ENCODE data around the gene ZNF343.
"Not testable (repeated sequence)": the region's sequence is repeated elsewhere in the genome, so short reads cannot be mapped to it uniquely, and the experiment has no call there.

ZNF343 gene

DNA sequence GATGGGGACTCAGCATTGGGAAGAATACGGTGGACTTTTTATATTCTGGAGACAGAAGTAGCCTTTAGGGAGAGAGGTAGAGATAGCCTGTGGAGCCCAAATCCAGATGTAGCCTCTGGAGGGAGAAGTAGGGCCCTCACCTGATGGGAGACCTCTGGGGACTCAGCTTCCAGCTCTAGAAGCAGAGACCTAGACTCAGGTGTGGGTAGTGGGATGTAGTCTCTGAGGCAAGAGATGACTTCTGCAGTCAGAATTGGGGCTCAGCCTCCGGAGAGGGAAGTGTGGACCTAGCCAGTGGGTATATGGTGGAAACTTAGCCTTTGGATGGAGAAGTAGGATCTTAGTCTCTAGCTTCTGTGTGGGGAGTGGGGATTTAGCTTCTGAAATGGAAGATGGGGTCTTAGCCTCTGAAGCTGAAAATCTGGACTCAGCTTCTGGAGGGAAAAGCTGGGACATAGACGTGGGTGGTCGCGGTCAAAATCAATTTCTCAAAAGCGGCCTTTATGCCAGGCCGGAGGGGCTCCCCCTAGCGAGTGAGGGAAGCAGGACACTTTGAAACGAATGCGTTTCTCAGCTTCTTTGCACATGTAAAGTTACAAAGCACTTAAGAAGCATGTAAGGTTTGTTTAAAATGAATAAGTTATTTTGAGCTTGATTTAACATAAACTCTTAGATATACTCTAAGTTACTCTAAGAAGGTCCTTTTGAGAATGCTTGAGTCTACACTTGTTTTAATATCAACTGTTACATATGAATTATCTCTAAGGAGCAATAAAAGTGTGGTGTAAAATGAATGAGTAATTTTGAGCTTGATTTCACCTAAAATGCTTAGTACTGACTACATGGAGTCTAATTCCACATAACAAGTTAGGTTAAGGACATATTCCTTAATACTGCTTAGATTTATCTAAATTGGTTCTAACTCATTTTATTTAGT, 12.9 kb upstream of the ZNF343 start:
- no peak for DNase-seq (ENCODE audit: low spot score)

DNA sequence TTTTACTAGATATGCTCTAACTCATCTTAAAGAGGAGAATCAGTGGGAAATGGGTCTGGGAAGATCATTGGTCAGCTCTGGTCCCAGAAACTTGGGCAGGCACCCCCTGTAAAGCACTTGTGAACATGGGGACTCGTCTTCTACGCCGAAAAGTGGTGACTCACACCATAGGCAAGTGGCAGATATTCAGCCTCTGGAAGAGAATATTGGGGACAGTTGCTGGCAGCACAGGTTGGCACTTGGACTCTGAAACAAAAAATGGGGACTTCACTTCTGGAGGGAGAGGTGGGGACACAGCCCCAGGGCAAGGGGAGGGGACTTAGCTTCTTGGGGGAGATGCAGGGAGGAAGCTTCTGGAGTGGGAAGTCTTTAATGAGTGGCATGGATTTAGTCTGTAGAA, 11.9 kb upstream of the ZNF343 start:
- no peak for DNase-seq (ENCODE audit: low spot score)

DNA sequence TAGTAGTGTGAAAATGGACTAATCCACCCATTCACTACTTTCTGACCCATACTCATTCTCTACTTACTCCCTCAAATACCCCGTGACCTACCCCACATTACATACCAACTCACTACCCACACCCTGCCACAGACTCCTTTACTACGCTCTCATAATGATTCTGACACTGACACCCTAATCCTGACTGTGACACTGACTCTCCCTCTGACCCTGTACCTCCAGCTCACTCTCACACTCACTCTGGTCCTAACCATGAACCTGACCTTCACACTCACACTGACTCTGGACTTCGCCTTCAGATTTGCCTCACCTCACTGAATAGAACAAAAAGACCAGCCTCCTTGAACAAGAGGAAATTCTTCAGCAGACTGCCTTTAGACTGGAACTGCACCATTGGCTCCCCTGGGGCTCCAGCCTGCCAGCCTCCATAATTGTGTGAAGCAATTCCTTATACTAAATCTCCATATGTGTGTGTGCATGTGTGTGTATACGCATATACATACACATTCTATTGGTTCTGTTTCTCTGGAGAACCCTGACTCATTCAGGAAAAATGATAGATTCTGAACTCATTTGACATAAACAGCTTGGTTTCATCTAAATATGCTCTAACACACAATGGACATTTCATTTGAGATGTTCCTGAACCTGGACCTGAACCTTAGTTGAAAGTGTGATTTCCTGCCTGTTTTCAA, 10.5 kb upstream of the ZNF343 start:
- DNase-seq (ENCODE audit: low spot score): no peak

DNA sequence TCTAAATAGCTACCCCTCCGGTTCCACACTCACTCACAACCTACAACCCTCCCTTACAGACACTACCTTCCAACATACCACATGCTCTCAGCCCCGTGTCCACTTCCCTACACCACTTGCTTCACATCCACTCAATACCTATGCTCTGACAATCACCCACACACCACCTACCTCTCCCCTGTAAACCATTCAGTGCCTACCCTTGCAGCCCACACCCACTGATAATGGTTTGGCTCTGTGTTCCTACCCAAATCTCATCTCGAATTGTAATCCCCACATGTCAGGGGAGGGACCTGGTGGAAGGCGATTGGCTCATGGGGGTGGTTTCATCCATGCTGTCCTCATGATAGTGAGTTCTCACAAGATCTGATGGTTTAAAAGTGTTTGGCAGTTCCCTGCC, 9.8 kb upstream of the ZNF343 start:
- no peak for DNase-seq (ENCODE audit: low spot score)

DNA sequence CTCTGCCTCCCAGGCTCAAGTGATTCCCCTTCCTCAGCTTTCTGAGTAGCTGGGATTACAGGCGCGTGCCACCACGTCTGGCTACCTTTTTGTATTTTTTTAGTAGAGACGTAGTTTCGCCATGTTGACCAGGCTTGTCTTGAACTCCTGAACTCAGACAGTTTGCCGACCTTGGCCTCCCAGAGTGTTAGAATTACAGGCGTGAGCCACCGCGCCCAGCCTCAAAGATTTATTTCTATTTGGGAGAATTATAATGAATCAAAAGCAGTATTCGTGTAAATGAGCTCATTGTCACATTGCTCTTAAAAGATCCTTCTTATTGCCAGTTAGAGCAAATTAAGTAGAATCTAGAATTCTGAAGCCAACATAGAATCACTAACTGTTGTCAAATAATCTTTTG, 9.4 kb upstream of the ZNF343 start:
- DNase-seq (ENCODE audit: low spot score): no peak

DNA sequence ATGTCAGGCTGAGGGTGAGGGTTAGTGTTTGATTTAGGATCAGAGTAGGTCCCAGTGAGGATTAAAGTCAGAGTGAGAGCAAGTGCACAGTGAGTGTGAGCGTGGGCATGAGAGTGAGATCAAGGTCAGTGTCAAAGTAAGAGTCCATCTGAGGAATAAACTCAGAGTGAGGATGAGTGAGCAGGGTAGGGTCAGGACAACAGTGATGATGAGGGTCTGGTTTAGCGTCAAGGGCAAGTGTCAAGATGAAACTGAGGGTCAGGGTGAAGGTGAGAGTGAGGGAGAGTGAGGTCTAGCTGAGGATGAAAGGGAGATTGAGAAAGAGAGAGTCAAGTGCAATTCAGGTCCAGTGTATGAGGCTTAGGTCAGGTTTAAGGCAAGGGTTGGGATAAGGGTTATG, 7.7 kb upstream of the ZNF343 start:
- no peak for DNase-seq (ENCODE audit: low spot score)

DNA sequence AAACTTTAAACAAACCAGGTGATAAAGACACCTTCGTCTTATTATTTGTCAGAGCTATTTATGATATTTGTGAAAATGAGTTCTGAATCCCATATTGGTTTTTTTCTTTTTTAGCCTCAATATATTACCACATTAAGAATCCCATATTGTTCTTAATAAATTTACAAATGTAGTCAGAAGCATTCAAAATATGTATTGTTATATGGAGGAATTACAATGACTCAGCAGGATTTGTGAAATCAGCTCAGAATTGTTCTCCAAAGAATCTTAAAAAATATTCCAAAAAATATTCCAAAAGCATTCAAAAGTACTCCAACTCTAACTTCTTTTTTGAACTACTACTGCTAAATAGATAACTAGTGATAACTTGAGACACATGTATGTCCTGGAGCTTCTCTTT, 6.5 kb upstream of the ZNF343 start:
- DNase-seq (ENCODE audit: low spot score): no peak

DNA sequence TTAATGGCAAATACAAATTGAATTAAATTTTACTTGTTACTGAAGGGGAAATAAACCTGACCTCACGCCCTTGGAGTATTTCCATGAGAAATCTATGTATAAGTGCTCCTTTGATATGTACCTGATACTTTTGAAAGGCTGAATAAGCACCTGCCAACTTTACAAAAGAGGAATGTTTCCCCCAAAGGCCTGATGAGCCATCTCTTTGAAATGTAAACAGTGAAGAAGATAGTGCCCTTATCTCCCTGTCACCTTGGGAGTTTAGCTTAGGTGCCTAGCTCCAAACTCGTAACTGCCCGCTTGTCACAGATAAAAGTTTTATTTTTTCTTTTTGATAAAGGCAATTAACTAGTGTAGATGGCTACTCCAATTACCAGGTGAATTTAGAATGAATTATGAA, 1.1 kb upstream of the ZNF343 start:
- DNase-seq (ENCODE audit: low spot score): no peak

DNA sequence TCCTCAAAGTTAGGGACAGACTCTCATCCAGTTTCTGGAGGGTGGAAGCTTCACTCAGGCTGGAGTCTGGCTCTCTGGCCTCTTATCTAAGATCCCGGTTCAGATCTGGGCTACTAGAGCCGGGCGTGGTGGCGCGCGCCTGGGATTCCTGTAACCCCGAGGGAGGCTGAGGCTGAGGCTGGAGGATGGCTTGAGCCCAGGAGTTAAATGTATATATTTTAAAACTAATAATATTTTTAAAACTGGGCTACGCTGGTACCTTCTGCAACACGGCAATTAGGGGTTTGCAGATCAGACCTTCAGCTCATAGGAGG, 710 bp upstream of the ZNF343 start:
- no peak for DNase-seq (ENCODE audit: low spot score)

DNA sequence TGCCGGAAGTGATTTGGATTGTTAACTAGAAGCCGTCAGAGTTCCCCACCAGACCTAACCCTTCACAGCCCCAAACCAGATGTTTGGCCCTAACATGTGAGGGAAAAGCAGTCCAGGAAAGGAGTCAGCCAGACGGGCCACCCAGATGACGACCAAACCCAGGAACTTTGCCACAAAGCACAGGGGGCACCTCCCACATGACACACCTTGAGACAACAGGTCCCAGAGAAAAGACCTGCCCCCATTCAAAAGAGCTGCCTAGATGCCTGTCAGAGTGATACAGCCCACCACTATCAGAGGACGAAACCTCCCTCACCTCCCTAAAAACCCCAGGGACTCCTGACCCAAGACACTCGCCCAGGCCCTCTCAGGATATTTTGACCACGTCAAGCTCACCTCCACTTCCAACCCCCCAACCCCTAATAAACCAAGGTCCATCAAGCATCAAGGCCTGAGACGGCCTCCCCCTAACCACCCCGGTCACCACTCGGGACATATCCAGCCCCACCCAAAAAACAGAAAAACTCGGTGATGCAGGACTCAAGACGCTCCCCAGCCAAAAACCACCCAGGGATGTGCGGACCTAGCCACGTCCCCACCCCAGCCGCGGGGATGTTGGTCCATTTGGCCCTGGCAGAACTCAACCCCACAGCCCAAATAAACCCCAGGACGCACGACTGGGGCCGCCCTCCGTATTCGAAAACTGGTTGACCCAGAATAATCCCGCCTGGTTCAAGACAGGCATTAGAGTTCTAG, 662 bp downstream of the ZNF343 start:
- DNase-seq (ENCODE audit: low spot score): no peak

DNA sequence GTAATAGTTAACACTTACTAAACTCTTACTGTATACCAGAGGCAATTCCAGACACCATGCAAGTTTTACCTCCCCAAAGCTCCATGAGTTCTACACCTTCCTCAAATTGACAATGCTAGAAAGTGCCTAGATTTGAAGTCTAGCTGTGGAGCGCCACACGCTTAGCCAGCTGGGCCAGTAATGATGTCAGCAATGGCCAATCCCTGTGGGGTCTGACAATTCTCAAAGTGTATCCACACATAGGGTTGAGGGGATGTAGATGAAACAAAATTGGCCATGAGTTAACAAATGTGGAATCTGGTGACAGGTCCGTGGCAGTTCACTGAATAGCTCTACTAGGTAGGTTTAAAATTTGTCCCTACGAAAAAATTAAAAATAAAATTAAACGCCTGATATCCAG, 1.3 kb downstream of the ZNF343 start:
- no peak for DNase-seq (ENCODE audit: low spot score)

DNA sequence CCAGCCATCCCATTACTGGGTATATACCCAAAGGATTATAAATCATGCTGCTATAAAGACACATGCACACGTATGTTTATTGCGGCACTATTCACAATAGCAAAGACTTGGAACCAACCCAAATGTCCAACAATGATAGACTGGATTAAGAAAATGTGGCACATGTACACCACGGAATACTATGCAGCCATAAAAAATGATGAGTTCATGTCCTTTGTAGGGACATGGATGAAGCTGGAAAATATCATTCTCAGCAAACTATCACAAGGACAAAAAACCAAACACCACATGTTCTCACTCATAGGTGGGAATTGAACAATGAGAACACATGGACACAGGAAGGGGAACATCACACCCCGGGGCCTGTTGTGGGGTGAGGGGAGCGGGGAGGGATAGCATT, 2.3 kb downstream of the ZNF343 start:
- DNase-seq (ENCODE audit: low spot score): not testable (repeated sequence)

DNA sequence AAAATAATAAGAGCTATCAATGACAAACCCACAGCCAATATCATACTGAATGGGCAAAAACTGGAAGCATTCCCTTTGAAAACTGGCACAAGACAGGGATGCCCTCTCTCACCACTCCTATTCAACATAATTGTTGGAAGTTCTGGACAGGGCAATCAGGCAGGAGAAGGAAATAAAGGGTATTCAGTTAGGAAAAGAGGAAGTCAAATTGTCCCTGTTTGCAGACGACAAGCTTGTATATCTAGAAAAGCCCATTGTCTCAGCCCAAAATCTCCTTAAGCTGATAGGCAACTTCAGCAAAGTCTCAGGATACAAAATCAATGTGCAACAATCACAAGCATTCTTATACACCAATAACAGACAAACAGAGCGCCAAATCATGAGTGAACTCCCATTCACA, 3.9 kb downstream of the ZNF343 start:
- not testable (repeated sequence) for DNase-seq (ENCODE audit: low spot score)

DNA sequence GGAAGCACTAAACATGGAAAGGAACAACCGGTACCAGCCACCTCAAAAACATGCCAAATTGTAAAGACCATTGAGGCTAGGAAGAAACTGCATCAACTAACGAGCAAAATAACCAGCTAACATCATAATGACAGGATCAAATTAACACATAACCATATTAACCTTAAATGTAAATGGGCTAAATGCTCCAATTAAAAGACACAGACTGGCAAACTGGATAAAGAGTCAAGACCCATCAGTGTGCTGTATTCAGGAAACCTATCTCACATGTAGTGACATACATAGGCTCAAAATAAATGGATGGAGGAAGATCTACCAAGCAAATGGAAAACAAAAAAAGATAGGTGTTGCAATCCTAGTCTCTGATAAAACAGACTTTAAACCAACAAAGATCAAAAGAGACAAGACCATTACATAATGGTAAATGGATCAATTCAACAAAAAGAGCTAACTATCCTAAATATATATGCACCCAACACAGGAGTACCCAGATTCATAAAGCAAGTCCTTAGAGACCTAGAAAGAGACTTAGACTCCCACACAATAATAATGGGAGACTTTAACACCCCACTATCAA, 5.8 kb downstream of the ZNF343 start:
- not testable (repeated sequence) for DNase-seq (ENCODE audit: low spot score)

DNA sequence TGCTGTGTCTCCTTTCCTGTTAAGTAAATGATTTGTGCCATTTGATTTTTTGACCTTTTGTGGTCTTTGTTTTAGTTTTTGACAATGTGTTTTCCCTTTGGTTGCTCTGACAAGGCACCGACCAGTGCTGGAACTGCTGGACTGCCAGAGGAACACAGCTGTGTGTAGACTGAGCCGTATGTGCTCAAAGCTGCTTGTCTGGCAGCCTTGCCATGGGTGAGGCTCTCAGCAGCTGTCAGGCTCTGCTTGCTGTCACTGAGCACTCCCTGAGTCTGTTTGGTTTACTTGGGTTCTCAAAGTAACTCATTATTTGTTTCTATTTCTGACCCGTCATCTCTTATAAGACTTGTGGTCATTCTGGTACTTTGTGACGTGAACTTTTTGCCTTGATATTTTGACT, 23.1 kb downstream of the ZNF343 start:
- DNase-seq (ENCODE audit: low spot score): no peak

DNA sequence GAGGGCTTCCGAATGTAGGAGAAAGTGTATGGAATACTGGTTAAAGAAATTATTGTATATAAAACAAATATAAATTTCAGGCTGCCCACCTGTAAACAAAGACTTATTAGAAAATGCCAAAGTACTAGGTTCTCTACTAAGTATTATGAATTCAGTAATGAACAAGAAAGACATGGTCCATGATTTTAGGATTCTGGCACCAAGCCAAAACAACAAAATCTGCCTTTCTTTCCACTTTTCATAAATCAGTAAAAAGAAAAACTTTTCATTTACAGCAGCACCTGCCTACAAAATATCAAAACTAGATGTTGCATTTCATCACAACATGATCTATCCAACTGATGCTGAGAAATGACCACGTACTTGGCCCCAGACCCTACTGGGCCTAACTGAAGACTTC, 23.6 kb downstream of the ZNF343 start:
- DNase-seq (ENCODE audit: low spot score): no peak

DNA sequence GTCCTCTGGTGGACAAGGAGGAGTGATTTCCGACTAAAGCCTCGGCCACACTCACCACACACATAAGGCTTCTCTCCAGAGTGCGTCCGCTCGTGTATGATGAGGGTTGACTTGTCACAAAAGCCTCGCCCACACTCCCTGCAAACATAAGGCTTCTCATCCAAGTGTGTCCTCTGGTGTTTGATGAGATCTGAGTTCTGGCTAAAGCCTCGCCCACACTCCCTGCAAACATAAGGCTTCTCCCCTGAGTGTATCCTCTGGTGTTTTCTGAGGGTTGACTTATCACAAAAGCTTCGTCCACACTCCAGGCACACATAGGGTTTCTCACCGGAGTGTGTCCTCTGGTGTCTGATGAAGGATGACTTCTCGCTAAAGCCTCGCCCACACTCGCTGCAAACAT, 25.2 kb downstream of the ZNF343 start:
- no peak for DNase-seq (ENCODE audit: low spot score)

DNA sequence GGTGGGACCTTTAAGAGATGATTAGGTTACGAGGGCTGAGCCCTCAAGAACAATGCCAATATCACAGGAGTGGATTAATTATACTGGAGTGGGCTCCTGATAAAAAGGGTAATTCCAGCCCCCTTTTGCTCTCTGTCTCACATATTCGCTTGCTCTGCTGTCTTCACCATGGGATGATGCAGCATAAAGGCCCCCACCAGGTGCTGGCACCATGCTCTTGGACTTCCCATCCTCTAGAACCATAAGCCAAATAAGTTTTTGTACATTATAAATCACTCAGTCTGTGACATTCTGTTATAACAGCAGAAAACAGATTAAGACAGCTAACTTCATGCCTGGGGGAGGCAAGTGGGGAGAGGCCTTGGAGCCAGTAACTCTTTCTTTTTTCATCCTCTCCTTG, 28.3 kb downstream of the ZNF343 start:
- DNase-seq (ENCODE audit: low spot score): no peak

DNA sequence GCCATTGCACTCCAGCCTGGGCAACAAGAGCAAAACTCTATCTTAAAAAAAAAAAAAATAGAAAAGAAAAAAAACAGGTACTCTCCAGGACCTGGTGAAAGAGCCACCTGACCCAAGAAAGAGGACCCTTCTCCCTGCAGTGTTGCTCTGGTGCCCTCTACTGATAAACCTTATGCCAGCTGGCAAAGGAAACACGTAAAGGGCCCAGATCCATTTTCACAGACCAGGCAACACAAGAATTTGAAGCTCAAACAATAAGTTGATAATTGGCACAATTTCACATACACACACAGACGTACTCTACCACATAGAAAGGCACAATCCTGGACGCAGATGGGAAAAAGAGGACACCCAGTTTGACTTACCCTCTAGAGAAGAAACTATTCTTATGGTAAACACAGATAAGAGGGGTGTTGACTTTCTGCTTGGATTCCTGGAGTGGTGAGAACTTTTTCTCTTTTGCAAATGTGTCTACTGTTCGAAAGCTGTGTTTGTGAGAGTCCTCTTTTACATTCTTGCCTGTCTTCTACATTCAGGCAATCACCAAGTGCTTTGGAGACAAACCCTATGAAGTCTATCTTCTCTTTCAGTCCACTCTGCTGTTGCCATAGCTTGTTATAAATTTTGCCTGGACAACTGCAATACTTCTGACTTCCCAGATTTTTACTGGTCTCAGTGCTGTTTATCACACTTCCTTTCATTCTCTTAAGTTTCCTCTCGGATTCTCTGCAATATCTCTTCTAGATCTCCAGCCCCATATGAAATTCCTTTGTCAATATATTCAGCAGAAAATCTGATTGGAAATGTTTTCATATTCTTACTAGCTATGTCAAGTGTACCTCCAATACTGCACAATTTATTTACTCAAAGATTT, 31.7 kb downstream of the ZNF343 start:
- no peak for DNase-seq (ENCODE audit: low spot score)

DNA sequence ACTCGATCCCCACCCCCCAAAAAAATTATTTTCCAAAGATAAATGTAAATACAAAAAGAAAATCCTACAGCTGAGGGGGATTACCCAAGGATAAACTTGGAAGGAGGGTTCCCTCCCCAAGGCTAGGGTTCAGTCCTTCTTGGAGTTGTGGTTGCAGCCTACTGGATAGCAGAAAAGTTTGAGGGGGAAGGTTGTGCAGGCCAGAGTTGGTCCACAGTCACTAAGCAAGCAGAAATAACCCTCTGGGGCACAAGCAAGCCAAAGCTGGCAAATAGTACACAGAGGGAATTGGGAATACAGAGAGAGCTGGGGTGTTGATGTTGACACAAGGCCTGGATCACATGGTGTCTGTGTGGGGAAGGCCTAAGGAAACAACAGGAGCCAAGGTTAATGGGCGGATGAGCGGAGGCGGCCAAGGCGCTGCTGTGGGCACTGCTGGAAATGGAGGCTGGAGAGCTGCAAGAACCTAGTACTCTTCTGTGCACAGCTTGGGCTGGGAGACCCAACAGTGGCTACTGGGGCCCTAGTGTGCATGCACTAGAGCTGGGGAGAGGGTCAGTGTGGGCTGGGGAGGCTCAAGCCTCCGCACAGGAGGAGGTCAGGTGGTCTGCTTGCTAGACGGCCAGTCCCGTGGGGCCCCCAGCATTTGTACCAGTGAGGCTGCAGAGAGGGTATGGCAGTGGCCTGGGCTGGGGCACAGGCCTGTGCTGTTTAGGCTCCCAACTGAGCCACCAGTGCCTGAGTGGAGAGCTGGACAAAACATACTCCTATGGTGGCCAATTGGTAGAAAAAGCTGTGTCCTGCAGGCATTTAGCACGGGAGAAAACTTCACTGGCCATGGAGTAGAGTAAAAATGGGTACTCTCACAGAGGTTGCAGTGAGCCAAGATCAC, 32.6 kb downstream of the ZNF343 start:
- no peak for DNase-seq (ENCODE audit: low spot score)

DNA sequence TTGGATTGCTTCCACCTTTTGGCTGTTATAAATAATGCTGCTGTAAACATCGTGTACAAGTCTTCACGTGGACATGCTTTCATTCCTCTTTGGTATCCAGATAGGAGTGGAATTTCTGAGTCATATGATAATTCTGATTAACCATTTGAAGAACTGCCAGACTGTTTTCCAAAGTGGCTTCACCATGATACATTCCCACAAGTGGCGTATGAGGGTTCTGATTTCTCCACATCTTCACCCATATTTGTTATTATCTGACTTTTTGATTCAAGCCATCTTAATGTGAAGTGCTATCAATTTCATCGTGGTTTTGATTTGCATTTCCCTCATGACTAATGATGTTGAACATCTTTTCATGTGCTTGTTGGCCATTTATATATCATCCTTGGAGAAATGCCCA, 35.2 kb downstream of the ZNF343 start:
- no peak for DNase-seq (ENCODE audit: low spot score)

Data from ecto neural progenitor cell (in vitro differentiated cells).